ENCODE measurements around the gene NAPA.

The NAPA gene

DNA sequence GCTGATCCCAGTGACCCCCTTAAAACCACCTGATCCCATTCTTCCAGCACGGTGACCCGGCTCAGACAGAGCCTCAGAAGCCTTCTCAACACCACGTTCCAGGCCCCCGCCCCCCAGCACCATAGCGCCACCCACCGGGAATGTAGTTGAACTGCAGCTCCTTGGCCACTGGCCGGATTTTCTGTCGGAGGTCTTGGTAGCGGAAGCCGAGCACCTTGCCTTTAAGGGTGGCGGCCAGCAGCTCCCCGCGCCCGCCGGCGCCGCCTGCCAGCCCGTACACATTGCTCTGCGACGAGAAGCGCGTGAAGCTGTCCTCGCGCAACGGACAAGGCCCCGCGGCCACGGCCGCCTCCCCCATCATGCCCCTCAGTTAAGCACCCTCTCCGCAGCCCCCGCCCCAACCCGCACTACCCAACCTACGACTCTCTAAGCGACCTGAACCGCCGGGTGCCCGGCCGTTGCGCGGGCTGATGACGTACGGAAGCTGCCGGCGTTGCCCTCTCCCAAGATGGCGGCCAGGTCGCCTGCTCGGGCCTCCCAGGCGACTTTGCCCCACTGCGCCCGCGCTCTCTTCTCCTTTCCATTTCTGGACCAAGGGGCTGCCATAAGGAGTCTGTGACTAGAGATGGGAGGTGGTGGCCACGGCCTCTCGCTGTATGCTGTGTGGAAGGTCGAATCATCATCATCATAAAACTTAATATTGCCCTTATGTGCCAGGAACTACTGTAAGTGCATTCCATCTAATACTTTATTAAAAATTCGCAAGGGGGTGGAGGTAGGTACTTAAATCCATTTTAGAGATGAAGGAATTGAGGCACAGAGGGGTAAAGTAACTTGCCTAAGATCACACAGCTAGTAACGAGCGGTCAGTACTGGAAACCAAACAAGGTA, 30.8 kb downstream of the NAPA start, which contains the start of gene KPTN:
KPTN (minus strand) TSS at position 420 of the 891 bp plus-strand sequence; CDS start at position 361, 59 bp downstream.
- peak within 1 kb of the TSS; percentile 72 for H3K4me3 ChIP-seq (ENCODE audit: low read depth, low read length)
- TF ChIP-seq, protein P1, sequence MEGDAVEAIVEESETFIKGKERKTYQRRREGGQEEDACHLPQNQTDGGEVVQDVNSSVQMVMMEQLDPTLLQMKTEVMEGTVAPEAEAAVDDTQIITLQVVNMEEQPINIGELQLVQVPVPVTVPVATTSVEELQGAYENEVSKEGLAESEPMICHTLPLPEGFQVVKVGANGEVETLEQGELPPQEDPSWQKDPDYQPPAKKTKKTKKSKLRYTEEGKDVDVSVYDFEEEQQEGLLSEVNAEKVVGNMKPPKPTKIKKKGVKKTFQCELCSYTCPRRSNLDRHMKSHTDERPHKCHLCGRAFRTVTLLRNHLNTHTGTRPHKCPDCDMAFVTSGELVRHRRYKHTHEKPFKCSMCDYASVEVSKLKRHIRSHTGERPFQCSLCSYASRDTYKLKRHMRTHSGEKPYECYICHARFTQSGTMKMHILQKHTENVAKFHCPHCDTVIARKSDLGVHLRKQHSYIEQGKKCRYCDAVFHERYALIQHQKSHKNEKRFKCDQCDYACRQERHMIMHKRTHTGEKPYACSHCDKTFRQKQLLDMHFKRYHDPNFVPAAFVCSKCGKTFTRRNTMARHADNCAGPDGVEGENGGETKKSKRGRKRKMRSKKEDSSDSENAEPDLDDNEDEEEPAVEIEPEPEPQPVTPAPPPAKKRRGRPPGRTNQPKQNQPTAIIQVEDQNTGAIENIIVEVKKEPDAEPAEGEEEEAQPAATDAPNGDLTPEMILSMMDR (IDR thresholded peaks at IDR 0.05; ENCODE audit: low read depth, low read length): peak; percentile 97

DNA sequence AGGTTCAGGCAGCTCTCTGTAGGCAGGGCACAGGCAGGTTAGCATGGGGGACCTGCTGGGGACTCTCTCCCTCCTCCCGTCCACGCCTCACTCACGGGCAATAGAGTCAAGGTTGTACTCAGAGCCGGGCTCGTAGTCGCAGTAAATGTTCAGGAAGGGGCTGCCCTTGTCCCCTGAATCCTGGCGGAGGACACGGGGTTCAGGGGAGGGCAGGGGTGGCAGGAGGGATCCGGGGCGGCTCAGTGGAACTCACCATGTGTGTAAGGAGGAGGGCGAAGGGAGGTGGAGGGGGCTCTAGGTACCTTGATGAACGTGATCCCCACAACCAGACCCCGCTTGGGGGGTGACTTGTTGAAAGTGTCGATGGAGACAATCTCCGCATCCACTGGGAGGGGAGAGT, 31.7 kb downstream of the NAPA start:
- TF ChIP-seq, protein P1 (IDR thresholded peaks at IDR 0.05; ENCODE audit: low read depth, low read length): no peak

DNA sequence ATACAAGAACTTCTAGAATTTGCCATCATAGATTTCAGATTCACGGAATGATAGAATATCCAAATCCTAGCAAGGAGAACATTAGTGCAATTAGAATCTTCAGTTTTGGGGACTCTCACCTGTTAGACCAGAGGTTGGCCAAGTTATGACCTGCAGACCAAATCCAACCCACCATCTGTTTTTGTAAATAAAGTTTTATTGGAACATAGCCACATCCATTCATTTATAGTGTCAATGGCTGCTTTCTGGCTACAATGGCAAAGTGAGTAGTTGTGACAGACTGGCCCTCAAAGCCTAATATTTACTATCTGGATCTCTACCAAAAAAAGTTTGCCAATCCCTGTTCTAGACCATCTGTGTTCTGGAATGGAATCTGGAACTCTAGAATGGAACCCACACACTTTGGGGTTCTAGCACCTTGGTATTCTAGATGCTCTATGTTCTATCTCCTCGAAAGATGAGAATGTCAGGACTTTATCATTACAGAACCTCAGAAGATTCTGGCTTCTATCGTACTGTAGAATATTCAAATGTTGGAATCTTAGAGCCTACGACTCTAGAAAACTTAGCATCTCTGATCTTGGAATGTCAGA, 33.3 kb downstream of the NAPA start:
- H3K4me3 ChIP-seq (ENCODE audit: low read depth, low read length): no peak overlapping the region
- TF ChIP-seq, protein P1 (IDR thresholded peaks at IDR 0.05; ENCODE audit: low read depth, low read length): no peak

More for the DNA sequence above, 31.7 kb downstream of the NAPA start:
- H3K4me3 ChIP-seq (ENCODE audit: low read depth, low read length): peak overlapping the region; percentile 72

DNA sequence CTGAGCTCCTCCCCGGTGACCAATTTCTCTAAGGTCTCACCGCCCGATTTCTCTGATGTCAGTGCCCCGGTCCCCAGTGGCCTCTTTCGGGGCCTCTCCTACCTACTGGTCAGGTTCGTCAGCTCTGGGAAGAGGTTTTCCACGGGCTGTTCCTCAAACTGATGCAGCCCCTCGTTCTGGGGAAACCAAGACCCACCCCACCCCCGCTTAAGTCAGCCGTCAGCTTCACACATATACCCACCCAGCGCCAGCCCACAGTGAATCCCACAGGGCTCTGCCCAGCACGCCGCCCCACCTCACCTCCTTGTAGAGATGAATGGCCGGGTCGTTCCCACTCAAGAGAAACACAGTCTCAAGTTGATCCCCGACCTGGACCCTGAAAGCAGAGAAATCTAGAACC, 34.2 kb downstream of the NAPA start:
- H3K4me3 ChIP-seq (ENCODE audit: low read depth, low read length): no peak overlapping the region
- TF ChIP-seq, protein P1 (IDR thresholded peaks at IDR 0.05; ENCODE audit: low read depth, low read length): no peak

DNA sequence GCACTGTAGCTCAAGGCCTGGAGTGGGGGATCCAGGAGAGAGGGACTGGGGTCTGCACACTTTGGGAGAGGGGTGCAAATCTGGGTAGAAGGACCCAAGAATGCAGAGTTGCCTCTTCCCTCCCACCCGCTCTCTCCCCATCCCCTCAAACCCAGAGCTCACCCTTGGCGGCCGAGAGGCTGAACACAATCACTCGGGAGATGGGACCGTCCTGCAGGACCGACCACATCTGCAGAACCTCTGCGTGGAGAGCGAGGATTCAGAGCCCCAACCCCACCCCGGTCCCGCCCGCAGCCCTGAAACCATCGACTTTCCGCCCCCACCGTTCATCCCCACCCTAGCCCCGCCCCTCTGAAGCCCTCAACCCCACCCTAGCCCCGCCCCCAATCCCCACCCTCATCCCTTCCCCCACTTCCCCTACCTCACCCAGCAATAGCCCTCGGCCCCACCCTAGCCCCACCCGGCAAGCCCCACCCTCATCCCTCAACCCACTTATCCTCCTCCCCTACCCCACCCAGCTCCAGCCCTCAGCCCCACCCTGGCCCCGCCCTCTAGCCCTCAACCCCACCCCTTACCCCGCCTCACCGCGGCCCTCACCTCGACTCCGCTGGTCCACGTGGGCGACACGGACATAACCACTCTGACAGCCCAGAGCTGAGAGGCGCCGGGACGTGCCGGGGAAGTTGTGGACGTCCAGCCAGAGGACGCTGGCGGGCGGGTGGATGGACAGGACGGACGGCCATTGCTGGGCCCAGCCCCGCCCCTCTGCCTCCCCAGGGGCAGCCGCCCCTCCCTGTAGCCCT, 35.0 kb downstream of the NAPA start:
- no peak overlapping the region for H3K4me3 ChIP-seq (ENCODE audit: low read depth, low read length)
- TF ChIP-seq, protein P1 (IDR thresholded peaks at IDR 0.05; ENCODE audit: low read depth, low read length): no peak

DNA sequence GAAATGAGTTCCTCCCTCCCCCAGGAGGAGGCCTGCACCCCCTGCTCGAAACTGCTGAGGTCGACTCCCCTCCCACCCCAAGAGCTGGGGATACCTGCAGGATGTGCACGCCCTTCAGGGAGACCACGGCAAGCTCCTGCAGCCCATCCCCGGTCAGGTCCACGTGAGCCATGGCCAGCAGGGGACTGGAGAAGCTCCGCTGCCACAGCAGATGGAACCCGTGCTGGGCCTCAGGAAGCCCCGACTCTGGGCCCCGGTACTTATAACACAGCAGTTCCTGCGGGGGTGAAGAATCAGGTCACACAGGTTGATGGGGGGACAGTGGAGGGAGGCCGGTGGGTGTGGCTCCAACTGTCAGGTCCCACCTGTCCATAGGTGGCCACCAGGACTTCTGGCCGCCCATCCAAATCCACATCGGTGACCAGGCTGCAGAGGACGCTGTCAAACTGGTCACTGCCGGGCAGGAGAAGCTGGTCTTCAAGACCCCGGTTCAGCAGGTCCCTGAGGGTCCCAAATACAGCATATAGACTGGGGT, 38.4 kb downstream of the NAPA start:
- TF ChIP-seq, protein P1 (IDR thresholded peaks at IDR 0.05; ENCODE audit: low read depth, low read length): no peak
- H3K4me3 ChIP-seq (ENCODE audit: low read depth, low read length): no peak overlapping the region

Data from WI38 (cell line).